ENCODE results near the gene CEP57. TPM values are rescaled to one million over a fixed set of nuclear protein-coding genes. Genes with fewer than 3 reads are reported as not detected.
"Not testable (repeated sequence)": the region's sequence is repeated elsewhere in the genome, so short reads cannot be mapped to it uniquely, and the experiment has no call there.

CEP57 gene
- total and polyA plus RNA-seq, 2 experiments from 2014 or later, result 36.8 to 48.8 TPM

DNA sequence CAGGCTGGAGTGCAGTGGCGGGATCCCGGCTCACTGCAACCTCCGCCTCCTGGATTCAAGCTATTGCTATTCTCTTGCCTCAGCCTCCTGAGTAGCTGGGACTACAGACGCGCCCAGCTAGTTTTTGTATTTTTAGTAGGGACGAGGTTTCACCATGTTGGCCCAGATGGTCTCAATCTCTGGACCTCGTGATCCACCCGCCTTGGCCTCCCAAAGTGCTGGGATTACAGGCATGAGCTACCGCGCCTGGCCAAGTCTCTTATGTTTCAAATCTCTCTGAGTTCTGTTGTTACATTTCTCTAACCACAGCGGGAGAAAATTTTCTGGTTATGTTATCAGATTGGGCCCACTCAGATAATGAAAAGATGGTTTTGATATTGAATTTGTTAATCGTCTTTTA is 10.1 kb downstream of the CEP57 start:
- no peak for DNase-seq (ENCODE audit: low spot score)
- H3K36me3 ChIP-seq (replicated peaks; ENCODE audit: insufficient read depth, low read depth), result no peaks in the 10 kb centered on the region
- H2AFZ ChIP-seq, result no peak overlapping the region
- no peak overlapping the region for H3K4me3 ChIP-seq
- peaks cover 42% of the 10 kb centered on the region for H3K79me2 ChIP-seq
- TF ChIP-seq EZH2 (IDR thresholded peaks at IDR 0.05; ENCODE audit: borderline replicate concordance), result no peak
- no peak for TF ChIP-seq EZH2phosphoT487 (IDR thresholded peaks at IDR 0.05; ENCODE audit: low read depth, severe bottlenecking, unreplicated experiment)
- TF ChIP-seq, protein P1, sequence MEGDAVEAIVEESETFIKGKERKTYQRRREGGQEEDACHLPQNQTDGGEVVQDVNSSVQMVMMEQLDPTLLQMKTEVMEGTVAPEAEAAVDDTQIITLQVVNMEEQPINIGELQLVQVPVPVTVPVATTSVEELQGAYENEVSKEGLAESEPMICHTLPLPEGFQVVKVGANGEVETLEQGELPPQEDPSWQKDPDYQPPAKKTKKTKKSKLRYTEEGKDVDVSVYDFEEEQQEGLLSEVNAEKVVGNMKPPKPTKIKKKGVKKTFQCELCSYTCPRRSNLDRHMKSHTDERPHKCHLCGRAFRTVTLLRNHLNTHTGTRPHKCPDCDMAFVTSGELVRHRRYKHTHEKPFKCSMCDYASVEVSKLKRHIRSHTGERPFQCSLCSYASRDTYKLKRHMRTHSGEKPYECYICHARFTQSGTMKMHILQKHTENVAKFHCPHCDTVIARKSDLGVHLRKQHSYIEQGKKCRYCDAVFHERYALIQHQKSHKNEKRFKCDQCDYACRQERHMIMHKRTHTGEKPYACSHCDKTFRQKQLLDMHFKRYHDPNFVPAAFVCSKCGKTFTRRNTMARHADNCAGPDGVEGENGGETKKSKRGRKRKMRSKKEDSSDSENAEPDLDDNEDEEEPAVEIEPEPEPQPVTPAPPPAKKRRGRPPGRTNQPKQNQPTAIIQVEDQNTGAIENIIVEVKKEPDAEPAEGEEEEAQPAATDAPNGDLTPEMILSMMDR (IDR thresholded peaks at IDR 0.05; ENCODE audit: poor library complexity), result no peak
- H3K4me1 ChIP-seq (ENCODE audit: insufficient read depth), result peaks cover 14% of the 10 kb centered on the region
- no peak overlapping the region for H3K4me2 ChIP-seq
- 81% methylated on average over 12 of the region's 12 CpGs for WGBS (ENCODE audit: low lambda C conversion rate, missing lambda C conversion rate)
- no peaks in the 10 kb centered on the region for H3K27me3 ChIP-seq
- no peaks in the 10 kb centered on the region for H3K9me3 ChIP-seq (ENCODE audit: low read depth)
- no peak overlapping the region for H3K27ac ChIP-seq
- no peaks in the 10 kb centered on the region for H4K20me1 ChIP-seq (ENCODE audit: insufficient read depth, poor library complexity, severe bottlenecking)
- no peaks in the 10 kb centered on the region for H3K9me2 ChIP-seq (replicated peaks; ENCODE audit: insufficient read depth)

DNA sequence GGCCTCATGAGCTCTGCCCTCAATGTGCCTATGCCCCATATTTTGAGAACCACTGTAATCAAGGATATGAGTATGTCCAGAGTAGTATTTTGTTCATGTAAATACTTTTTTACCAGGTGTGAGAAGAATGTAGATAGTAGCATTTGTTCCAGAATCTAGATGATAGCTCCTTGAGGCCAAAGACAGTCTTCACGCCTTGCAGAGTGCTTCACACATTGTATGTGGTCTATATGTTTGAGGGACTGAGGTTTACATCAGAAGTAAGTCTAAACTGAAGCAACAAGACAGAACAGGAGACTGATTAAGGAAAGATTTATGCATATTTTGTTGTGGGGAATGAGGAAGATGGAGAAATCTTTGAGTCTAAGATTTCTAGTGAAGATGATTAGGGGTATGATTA is 12.5 kb downstream of the CEP57 start:
- Histone ChIP-seq H3K27ac (no peak overlapping the region), H3K4me2 (no peak overlapping the region), H3K27me3 (no peaks in the 10 kb centered on the region), H3K79me2 (peaks cover 18% of the 10 kb centered on the region), H3K4me3 (no peak overlapping the region), H3K4me1 (ENCODE audit: insufficient read depth) (no peaks in the 10 kb centered on the region), H4K20me1 (ENCODE audit: insufficient read depth, poor library complexity, severe bottlenecking) (no peaks in the 10 kb centered on the region), H2AFZ (no peak overlapping the region), H3K36me3 (replicated peaks; ENCODE audit: insufficient read depth, low read depth) (no peaks in the 10 kb centered on the region), H3K9me3 (ENCODE audit: low read depth) (no peaks in the 10 kb centered on the region), H3K9me2 (replicated peaks; ENCODE audit: insufficient read depth) (no peaks in the 10 kb centered on the region)
- no peak for TF ChIP-seq EZH2phosphoT487 (IDR thresholded peaks at IDR 0.05; ENCODE audit: low read depth, severe bottlenecking, unreplicated experiment)
- TF ChIP-seq EZH2 (IDR thresholded peaks at IDR 0.05; ENCODE audit: borderline replicate concordance), result no peak
- WGBS (ENCODE audit: low lambda C conversion rate, missing lambda C conversion rate), result 100% methylated on average over 1 of the region's 1 CpG
- no peak for DNase-seq (ENCODE audit: low spot score)

DNA sequence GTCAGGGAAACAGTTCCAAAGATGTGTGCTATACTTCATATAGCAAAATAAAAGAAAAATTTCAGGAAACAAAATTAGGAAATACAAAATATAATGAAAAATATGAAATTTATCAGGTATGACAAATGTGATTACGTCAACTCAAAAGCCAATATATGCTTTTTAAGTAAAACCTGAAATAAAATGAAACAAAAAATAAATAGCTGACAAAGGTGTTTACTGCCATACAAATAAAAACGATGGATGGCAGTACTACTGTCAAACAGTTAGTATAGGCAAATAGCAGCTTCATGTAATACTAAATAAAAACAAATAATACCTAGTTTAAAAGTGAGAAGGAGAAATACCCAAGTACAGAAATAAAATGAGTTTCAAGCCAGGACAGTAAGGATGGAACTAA is 13.7 kb downstream of the CEP57 start:
- no peak overlapping the region for H3K4me2 ChIP-seq
- H3K9me3 ChIP-seq (ENCODE audit: low read depth), result no peaks in the 10 kb centered on the region
- WGBS (ENCODE audit: low lambda C conversion rate, missing lambda C conversion rate), result 97% methylated on average over 2 of the region's 2 CpGs
- H3K79me2 ChIP-seq, result peaks cover 6% of the 10 kb centered on the region
- no peaks in the 10 kb centered on the region for H3K36me3 ChIP-seq (replicated peaks; ENCODE audit: insufficient read depth, low read depth)
- DNase-seq (ENCODE audit: low spot score), result no peak
- no peaks in the 10 kb centered on the region for H3K27me3 ChIP-seq
- H3K9me2 ChIP-seq (replicated peaks; ENCODE audit: insufficient read depth), result no peaks in the 10 kb centered on the region
- no peak overlapping the region for H2AFZ ChIP-seq
- H3K4me3 ChIP-seq, result no peak overlapping the region
- TF ChIP-seq, protein P1 (IDR thresholded peaks at IDR 0.05; ENCODE audit: poor library complexity), result no peak
- no peak for TF ChIP-seq EZH2phosphoT487 (IDR thresholded peaks at IDR 0.05; ENCODE audit: low read depth, severe bottlenecking, unreplicated experiment)
- TF ChIP-seq EZH2 (IDR thresholded peaks at IDR 0.05; ENCODE audit: borderline replicate concordance), result no peak
- no peaks in the 10 kb centered on the region for H4K20me1 ChIP-seq (ENCODE audit: insufficient read depth, poor library complexity, severe bottlenecking)
- H3K27ac ChIP-seq, result no peak overlapping the region
- H3K4me1 ChIP-seq (ENCODE audit: insufficient read depth), result no peaks in the 10 kb centered on the region

DNA sequence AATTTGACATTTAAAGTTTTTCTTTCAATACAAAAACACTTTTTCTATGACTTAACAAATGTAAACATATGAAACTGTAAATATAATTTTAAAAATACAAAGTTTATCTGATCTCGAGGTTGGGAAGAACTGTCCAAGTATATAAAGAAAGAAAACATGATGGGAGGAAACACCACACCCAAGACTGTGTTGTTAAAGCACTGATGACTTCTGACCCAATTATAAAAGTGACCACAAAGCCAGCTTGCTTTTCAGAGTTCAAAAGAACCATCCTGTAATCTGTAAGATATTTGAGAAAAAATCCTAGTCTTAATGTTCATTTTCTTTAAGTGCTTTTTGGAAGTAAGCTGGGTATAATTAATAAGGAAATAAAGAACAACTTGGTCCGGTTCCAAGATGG is 15.6 kb downstream of the CEP57 start:
- no peaks in the 10 kb centered on the region for H3K9me2 ChIP-seq (replicated peaks; ENCODE audit: insufficient read depth)
- H3K4me3 ChIP-seq, result no peak overlapping the region
- H3K27ac ChIP-seq, result no peak overlapping the region
- TF ChIP-seq EZH2phosphoT487 (IDR thresholded peaks at IDR 0.05; ENCODE audit: low read depth, severe bottlenecking, unreplicated experiment), result no peak
- TF ChIP-seq, protein P1 (IDR thresholded peaks at IDR 0.05; ENCODE audit: poor library complexity), result no peak
- no peak for TF ChIP-seq EZH2 (IDR thresholded peaks at IDR 0.05; ENCODE audit: borderline replicate concordance)
- no peak overlapping the region for H2AFZ ChIP-seq
- no peaks in the 10 kb centered on the region for H4K20me1 ChIP-seq (ENCODE audit: insufficient read depth, poor library complexity, severe bottlenecking)
- H3K27me3 ChIP-seq, result no peaks in the 10 kb centered on the region
- no peaks in the 10 kb centered on the region for H3K4me1 ChIP-seq (ENCODE audit: insufficient read depth)
- H3K36me3 ChIP-seq (replicated peaks; ENCODE audit: insufficient read depth, low read depth), result no peaks in the 10 kb centered on the region
- no peaks in the 10 kb centered on the region for H3K9me3 ChIP-seq (ENCODE audit: low read depth)
- WGBS (ENCODE audit: low lambda C conversion rate, missing lambda C conversion rate), result 98% methylated on average over 2 of the region's 2 CpGs
- no peak overlapping the region for H3K4me2 ChIP-seq
- no peak for DNase-seq (ENCODE audit: low spot score)
- H3K79me2 ChIP-seq, result no peaks in the 10 kb centered on the region

DNA sequence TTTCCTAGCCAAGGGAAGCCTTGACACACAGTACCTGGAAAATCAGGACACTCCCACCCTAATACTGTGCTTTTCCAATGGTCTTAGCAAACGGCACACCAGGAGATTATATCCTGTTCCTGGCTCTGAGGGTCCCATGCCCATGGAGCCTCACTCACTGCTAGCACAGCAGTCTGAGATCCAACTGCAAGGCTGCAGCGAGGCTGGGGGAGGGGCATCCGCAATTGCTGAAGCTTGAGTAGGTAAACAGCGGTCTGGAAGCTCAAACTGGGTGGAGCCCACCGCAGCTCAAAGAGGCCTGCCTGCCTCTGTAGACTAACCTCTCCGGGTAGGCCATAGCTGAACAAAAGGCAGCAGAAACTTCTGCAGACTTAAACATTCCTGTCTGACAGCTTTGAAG is 16.2 kb downstream of the CEP57 start:
- not testable (repeated sequence) for H3K79me2 ChIP-seq; H3K4me3 ChIP-seq; DNase-seq (ENCODE audit: low spot score); H3K9me2 ChIP-seq (replicated peaks; ENCODE audit: insufficient read depth); H3K27me3 ChIP-seq; H3K27ac ChIP-seq; H3K4me1 ChIP-seq (ENCODE audit: insufficient read depth); H4K20me1 ChIP-seq (ENCODE audit: insufficient read depth, poor library complexity, severe bottlenecking); H3K9me3 ChIP-seq (ENCODE audit: low read depth); H3K4me2 ChIP-seq; H3K36me3 ChIP-seq (replicated peaks; ENCODE audit: insufficient read depth, low read depth); H2AFZ ChIP-seq
- WGBS (ENCODE audit: low lambda C conversion rate, missing lambda C conversion rate), result 100% methylated on average over 6 of the region's 6 CpGs

DNA sequence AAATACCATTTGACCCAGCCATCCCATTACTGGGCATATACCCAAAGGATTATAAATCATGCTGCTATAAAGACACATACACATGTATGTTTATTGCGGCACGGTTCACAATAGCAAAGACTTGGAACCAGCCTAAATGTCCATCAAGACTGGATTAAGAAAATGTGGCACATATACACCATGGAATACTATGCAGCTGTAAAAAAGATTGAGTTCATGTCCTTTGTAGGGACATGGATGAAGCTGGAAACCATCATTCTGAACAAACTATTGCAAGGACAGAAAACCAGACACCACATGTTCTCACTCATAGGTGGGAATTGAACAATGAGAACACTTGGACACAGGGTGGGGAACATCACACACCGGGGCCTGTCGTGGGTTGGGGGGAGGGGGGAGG is 20.8 kb downstream of the CEP57 start:
- H3K36me3 ChIP-seq (replicated peaks; ENCODE audit: insufficient read depth, low read depth); H3K9me2 ChIP-seq (replicated peaks; ENCODE audit: insufficient read depth); H2AFZ ChIP-seq; H3K4me1 ChIP-seq (ENCODE audit: insufficient read depth); H3K4me3 ChIP-seq; H3K4me2 ChIP-seq; H3K9me3 ChIP-seq (ENCODE audit: low read depth); H3K27ac ChIP-seq; H3K27me3 ChIP-seq; H3K79me2 ChIP-seq; H4K20me1 ChIP-seq (ENCODE audit: insufficient read depth, poor library complexity, severe bottlenecking); DNase-seq (ENCODE audit: low spot score): not testable (repeated sequence)
- WGBS (ENCODE audit: low lambda C conversion rate, missing lambda C conversion rate), result 99% methylated on average over 4 of the region's 4 CpGs

All from hepatocyte (in vitro differentiated cells).